Loucy (cell line): Measurements from ENCODE around the gene COL11A2.

Experiments
- CTCF ChIP-seq: fragments of 200-600 bp; sonication (generic); conservative IDR thresholded peaks from 2 replicates; pipeline ENCODE4 v1.5.1; 2014; ENCODE audit warnings: mild to moderate bottlenecking, antibody characterized with exemption, low read length
- EZH2phosphoT487 ChIP-seq: fragments of 200-600 bp; IDR thresholded peaks from 2 replicates; pipeline ENCODE4 v1.6.1; 2018; ENCODE audit warnings: antibody characterized with exemption, mild to moderate bottlenecking, moderate library complexity, borderline replicate concordance

- TF ChIP-seq CTCF (no peak), EZH2phosphoT487 (no peak)
Observed at GRCh38 chr6:33202799-33203198, 10.5 kb upstream of the COL11A2 start.
